ENCODE measurements around the gene AMOT. TPM values are rescaled to one million over a fixed set of nuclear protein-coding genes. Genes with fewer than 3 reads are reported as not detected.

AMOT gene
- total RNA-seq, 1 experiment from 2014 or later, result 0.23 TPM

DNA sequence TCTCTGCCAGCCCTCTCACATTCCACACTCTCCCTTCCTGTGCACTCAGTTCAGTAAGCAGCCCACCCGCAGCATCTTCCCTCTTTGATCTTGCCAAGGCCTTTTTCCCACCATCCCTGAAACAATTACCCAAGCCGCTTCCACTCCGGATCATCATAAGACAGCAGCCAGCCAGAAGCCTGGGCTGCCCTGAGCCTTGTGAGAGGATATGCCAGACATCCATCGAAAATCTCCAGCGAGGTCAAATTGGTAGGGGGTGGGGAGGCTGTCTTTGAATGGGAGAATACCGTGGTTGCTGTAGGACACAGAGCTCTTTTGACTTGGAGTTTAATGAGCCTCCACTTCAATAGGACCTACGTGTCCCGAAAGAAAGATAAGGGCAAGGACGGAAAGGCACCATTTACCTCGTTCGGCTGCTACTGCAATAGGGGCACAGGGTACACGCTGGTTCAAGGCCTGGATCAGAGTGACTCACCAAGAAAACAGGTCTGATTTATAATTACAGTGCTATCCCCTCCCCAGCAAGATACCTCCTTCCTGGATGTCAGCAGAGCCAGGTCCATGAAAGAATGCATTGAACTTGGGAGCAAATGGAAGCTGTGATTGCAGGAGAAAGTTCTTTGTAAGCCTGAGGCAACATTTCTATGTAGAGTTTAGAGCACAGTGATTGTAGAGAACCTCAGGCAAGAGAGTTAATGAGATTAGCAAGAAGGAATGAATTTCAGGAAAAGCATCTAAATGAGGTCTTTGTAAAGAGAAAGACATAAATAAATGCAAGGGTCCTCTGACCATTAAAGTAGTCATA, 39.5 kb downstream of the AMOT start:
- no peak for DNase-seq (ENCODE audit: low read depth)

GRCh38 chrX:112799425-112799824, 41.2 kb downstream of the AMOT start:
- no peak for DNase-seq (ENCODE audit: low read depth)

DNA sequence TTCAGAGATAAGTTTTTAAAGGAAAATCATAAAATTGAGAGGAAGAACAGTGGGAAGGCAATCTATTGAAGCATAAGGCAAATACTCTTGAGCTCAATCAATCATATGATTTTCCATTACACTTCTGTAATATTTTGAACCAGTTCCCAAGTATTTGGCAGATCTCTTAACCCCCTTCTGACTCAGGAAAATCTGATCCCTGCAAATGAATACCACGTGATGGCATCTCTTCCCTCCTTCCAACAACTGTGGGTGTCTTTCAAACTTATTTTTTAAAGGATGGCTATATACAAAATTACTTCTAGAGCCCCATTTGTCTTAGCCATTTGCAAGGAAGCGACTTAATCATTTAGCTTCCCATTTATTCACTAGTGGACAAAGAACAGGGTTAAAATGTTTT, 41.9 kb downstream of the AMOT start:
- no peak for DNase-seq (ENCODE audit: low read depth)

- DNase-seq (ENCODE audit: low read depth), result no peak
These were observed 50.7 kb downstream of the AMOT start for GRCh38 chrX:112789931-112790330.

DNA sequence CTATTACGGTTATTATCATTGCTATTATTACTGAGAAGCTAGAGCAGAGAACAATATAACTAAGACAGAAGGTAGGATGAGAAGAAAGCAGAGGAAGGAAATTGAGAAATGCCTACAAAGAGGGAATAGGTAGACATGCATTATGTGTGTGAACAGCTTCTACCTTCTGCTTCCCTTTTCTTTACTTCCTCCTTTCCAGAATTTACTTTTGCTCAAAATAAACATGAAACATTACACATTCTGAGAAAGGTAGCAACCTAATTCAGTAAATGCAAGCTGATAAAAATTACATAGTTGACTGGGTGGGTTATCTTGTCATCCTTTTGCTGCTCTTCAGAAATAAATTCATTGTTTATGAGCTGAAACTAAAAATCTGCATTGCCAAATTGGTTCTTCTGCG, 54.6 kb downstream of the AMOT start:
- no peak for DNase-seq (ENCODE audit: low read depth)

DNA sequence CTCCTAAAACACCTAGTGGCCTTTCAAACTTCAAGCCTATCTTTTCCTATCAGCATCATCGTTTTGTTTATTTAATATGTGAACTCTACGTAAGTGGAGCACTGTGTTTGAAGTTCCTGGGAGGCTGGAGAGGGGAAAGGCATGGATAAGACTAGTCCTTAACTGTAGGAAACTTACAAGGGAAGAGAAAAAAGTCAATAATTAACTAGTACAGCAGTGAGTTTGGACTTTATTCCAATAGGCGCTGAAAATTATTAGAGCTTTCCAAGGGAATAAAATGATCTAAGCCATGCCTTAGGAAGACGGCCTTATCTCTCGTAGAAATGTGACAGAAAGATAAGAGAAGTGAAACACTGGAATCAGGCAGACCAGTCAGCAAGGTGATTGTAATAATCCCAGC, 55.3 kb downstream of the AMOT start:
- DNase-seq (ENCODE audit: low read depth), result no peak

- DNase-seq (ENCODE audit: low read depth), result no peak
These were observed 55.9 kb downstream of the AMOT start for GRCh38 chrX:112784692-112785091.

DNA sequence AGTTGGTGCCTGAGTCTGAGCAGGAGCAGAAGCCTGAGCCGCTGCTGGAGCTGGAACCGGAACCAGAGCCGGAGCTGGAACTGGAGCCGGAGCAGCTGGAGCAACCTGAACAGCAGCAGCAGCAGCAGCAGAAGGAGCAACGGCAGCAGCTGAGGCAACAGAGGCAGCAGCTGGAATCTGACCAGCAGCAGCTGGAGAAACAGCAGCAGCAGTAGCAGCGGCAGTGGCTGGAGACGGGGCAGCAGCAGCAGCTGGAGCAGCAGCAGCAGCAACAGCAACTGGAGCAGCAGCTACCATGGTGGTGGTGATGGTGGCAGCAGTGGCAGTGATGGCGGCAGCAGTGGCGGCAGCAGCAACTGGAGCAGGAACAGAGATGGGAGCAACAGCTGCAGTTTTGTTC, 61.5 kb downstream of the AMOT start:
- peak; percentile 20 for DNase-seq (ENCODE audit: low read depth)

DNA sequence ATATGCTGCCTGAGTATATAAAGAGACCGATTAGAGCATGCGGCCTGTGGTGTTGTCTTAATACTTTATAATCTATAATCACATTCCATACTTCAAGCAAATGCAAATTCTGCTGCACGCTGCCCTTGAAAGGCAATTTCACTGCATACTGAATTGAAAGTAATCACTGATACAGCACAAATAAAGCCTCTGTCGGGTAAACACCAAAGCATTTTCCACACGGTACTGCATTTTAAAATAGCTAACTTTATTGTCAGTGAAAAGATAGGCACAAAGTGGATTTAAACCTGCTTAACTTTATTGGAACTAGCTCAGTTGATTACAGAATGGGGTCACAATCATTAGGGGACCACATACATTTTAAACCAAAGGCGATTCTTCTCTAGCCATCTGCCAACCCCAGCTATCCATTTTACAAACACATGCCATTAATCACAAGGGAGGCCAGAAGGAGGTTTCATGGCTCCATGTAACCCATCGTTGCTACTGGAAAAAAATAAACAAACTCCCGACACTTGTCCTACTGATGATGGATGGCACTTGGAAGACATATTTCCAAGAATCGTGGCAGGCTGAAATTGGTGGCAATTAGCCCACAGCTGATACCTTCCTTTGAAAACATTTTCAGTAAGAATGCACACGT, 65.9 kb downstream of the AMOT start:
- DNase-seq (ENCODE audit: low read depth), result no peak

DNA sequence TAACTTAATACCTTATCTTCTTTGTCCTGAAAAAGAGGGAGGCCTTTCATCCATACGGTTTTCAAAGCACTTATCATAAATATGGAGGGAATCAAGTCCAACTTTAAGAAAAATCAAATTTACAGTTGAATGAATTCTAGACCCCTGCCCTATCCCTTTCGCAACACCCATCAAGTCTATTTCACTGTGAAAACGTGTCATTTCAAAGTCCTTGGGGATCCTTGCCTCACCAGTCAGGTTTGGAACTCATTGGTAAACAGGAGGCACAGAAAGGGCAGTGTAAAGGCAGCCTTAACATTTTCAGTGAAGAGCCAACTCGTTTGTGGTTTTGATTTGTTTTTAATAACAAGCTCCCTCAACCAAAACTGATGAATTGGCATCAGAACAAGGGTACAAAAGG, 66.5 kb downstream of the AMOT start:
- DNase-seq (ENCODE audit: low read depth), result no peak

- DNase-seq (ENCODE audit: low read depth), result peak; percentile 1
These were observed 71.6 kb downstream of the AMOT start for GRCh38 chrX:112769034-112769433.

DNA sequence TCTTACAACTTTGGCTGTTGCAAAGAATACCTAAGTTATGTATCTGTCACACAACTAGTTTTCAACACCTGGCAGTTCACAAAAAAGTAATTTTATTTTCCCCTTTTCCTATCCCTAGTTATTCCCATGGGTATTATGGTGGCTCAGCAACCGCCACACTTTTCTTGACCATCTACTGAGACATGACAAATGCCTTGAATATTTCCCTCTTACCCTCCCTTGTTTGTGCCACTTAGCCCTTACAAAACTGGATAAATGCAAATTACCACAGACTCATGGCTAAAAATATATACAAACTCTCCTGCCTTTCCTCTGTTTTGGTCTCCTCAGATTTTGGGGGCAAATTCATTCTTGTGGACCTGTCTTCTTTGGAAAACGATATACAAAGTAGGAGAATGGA, 72.1 kb downstream of the AMOT start:
- DNase-seq (ENCODE audit: low read depth), result no peak

DNA sequence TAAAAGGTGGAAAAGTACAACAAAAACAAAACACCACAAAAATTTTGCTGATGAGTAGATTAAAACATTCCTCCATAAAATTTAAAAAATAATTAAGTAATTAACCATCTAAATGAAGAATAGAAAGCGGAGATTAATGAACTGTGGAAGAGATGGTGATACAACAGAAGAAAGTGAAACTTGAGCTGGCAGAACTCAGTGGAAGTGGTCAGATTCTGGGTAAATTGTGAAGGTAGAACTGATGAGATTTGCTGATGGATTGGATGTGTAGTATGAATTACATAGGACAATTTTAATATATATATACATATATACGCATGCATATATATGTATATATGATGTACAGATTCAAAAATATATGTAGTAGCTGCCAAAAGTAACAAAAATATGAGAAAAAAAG, 73.9 kb downstream of the AMOT start:
- DNase-seq (ENCODE audit: low read depth), result no peak

- DNase-seq (ENCODE audit: low read depth), result no peak
These were observed 79.1 kb downstream of the AMOT start for GRCh38 chrX:112761242-112762207.

DNA sequence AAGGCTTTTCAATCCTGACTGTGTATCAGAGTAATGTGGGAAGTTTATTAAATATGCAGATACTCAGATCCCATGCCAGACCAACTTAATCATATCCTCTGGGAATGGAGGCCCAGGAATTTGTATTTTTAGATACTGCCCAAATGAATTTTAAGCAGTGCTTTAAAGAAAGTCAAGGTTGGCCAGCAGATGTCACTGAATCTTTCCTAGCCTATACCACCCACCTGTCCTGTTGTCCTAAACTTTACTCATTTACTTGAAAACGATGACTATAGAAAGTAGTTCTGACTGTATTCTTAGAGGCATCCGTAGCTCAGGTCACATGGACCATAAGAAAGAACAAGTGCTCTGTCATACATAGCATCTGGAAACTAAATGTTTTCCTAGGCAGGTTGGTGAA, 79.9 kb downstream of the AMOT start:
- DNase-seq (ENCODE audit: low read depth), result no peak

GRCh38 chrX:112759966-112760365, 80.7 kb downstream of the AMOT start:
- no peak for DNase-seq (ENCODE audit: low read depth)

GRCh38 chrX:112759512-112759911, 81.1 kb downstream of the AMOT start:
- no peak for DNase-seq (ENCODE audit: low read depth)

- DNase-seq (ENCODE audit: low read depth), result no peak
These were observed 82.7 kb downstream of the AMOT start for GRCh38 chrX:112757946-112758345.

GRCh38 chrX:112753116-112753515, 87.5 kb downstream of the AMOT start:
- no peak for DNase-seq (ENCODE audit: low read depth)

DNA sequence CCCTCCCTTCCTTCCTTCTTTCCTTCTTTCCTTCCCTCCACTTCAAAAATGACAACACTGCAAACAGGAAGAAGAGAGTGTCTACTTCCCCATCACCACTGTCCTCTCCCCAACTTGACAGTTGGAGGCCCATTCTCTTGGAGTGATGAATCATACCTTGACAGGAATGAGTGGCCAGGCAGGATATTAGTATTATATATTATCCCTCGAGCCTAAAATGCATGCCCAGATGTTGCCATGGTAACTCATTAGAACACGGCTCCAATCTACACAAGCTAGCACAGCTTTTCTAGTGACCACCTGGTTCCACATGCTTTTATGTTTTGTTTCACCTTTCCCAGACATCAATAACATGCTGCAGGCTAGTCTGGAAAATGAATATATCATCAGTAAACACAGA, 89.6 kb downstream of the AMOT start:
- DNase-seq (ENCODE audit: low read depth), result no peak

DNA sequence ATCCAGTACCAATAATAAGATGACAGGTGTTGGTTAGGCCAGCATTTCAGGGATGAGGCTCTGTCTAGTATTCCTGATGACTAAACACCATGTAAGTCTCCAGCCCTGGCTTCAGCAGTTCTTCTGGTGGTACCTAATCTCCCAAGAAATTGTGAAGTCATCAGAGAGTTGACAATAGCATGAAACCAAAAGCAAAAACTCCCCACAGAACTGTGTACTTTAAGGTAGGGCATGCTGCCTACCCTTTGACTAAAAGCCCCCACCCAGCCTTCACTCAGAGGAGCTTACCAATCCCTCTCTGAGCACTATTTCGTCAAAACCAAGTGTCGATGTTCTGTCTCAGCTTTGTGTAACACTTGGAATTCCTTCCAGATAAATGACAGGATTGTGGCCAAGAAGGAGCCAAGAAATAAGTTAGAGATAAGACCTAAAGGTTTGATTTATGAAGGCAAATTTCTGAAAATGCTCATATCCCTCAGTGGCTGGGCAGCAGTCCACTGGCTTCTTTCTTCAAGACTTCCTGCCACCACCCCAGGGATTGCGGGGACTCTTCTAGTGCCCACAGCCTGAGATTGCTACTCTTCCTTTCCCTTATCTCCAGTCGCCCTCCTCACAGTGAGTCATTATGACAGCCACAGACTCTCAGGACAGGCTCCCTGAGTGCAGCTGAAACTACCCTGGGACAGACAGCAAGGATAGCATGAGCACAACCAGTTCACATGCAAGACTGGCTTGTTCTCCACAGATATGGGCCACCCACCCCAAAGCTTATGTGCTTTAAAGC, 93.6 kb downstream of the AMOT start:
- DNase-seq (ENCODE audit: low read depth), result no peak
